CD4-positive, alpha-beta T cell treated with Interleukin-6 at 100 ng/mL for 8 hours (primary cell): ENCODE measurements around the gene C18orf63.
A peak's percentile ranks its signal among the peaks of the same experiment; 100 is the strongest.
"Not testable (repeated sequence)": the region's sequence is repeated elsewhere in the genome, so short reads cannot be mapped to it uniquely, and the experiment has no call there.

Experiments used
- DNase-seq: peaks from one replicate; pipeline ENCODE4 v3.0.0-alpha.2; 2020; ENCODE audit warnings: mixed read lengths, low spot score

The C18orf63 gene

GRCh38 chr18:74315464-74316256 is at the start of gene C18orf63:
Gene C18orf63 (plus strand): TSS chr18:74315839. CDS start chr18:74317866, 2,027 bp downstream.
- no peak for DNase-seq

- no peak for DNase-seq
Observed at GRCh38 chr18:74266161-74266560, 49.5 kb upstream of the C18orf63 start.

- no peak for DNase-seq
Observed at GRCh38 chr18:74268175-74268574, 47.5 kb upstream of the C18orf63 start.

GRCh38 chr18:74268933-74269620 is 46.6 kb upstream of the C18orf63 start:
- no peak for DNase-seq

- DNase-seq: no peak
Observed at GRCh38 chr18:74271635-74272034, 44.0 kb upstream of the C18orf63 start.

- DNase-seq: no peak
Observed at GRCh38 chr18:74273394-74273793, 42.2 kb upstream of the C18orf63 start.

GRCh38 chr18:74274700-74275099 is 40.9 kb upstream of the C18orf63 start:
- no peak for DNase-seq

- DNase-seq: no peak
Observed at GRCh38 chr18:74275736-74276135, 39.9 kb upstream of the C18orf63 start.

GRCh38 chr18:74276609-74277008 is 39.0 kb upstream of the C18orf63 start:
- no peak for DNase-seq

- DNase-seq: no peak
Observed at GRCh38 chr18:74277296-74277695, 38.3 kb upstream of the C18orf63 start.

GRCh38 chr18:74278058-74278457 is 37.6 kb upstream of the C18orf63 start:
- DNase-seq: no peak

- DNase-seq: no peak
Observed at GRCh38 chr18:74278983-74279382, 36.7 kb upstream of the C18orf63 start.

GRCh38 chr18:74281011-74281979 is 34.3 kb upstream of the C18orf63 start:
- DNase-seq: no peak

- DNase-seq: no peak
Observed at GRCh38 chr18:74281980-74282754, 33.5 kb upstream of the C18orf63 start.

- DNase-seq: peak; percentile 16
Observed at GRCh38 chr18:74282755-74283554, 32.7 kb upstream of the C18orf63 start.

- DNase-seq: no peak
Observed at GRCh38 chr18:74283646-74284045, 32.0 kb upstream of the C18orf63 start.

GRCh38 chr18:74284191-74284979 is 31.3 kb upstream of the C18orf63 start:
- DNase-seq: no peak

GRCh38 chr18:74284980-74285355 is 30.7 kb upstream of the C18orf63 start:
- DNase-seq: no peak

- DNase-seq: not testable (repeated sequence)
Observed at GRCh38 chr18:74285583-74285982, 30.1 kb upstream of the C18orf63 start.
